Pancreas (tissue), 10 donors: ENCODE data around the gene TPGS1. TPM values are rescaled to one million over a fixed set of nuclear protein-coding genes. Genes with fewer than 3 reads are reported as not detected.

Experiments used
- ATAC-seq, 4 donors: fragments of 200-7000 bp; cut with Tn5 transposase; one replicate each; pipeline versions ENCODE4 v1.8.0 to v1.9.1; 2020; ENCODE audit warnings: mild to moderate bottlenecking in 4 of 4, moderate library complexity in 4 of 4
- DNase-seq, 6 donors: peaks; one replicate each; pipeline ENCODE4 v3.0.0-alpha.2; 2020
- FAIRE-seq: peaks from 2 replicates; lab custom pipeline; 2012; peaks lifted over from hg19 to GRCh38; lab: Jason Lieb, UNC
- H3K27ac ChIP-seq, 4 donors: fragments of 200-600 bp; sonication (generic); 1 replicate in 3 of 4; 2 replicates in 1 of 4; pipeline versions ENCODE4 v1.5.0 to v1.8.0; 2020
- H3K27me3 ChIP-seq, 4 donors: fragments of 200-600 bp; one replicate each; pipeline ENCODE4 v1.8.0; 2021
- H3K36me3 ChIP-seq, 3 donors: fragments of 200-600 bp; sonication (generic) in 1 of 3; one replicate each; pipeline versions ENCODE4 v1.5.0 to v1.8.0; 2020 to 2021
- H3K4me1 ChIP-seq, 3 donors: fragments of 200-600 bp; one replicate each; pipeline ENCODE4 v1.8.0; 2021
- H3K4me3 ChIP-seq, 4 donors: fragments of 200-600 bp; sonication (generic) in 2 of 4; one replicate each; pipeline versions ENCODE4 v1.5.0 to v1.8.0; 2020 to 2021
- H3K9me3 ChIP-seq, 4 donors: fragments of 200-600 bp; one replicate each; pipeline ENCODE4 v1.8.0; 2021
- WGBS, 2 donors: extraction: QIAGEN DNeasy Blood & Tissue Kit; methylation state at CpG; one replicate each; pipeline ENCODE4 v1.1.7; 2013; 5-methylcytosine and 5-hydroxymethylcytosine counted together
- intact Hi-C, 3 donors: fragments of 100-400 bp; cut with DNase I; formaldehyde crosslinking; loops; one replicate each; pipeline versions ENCODE4 v1.11.1 to v1.14.2; 2022
- polyA plus RNA-seq, 2 donors: library from polyadenylated mRNA; stranded (reverse); fragments of 200-250 nt; gene quantifications; one replicate each; pipeline ENCODE4 v1.2.3, GENCODE V29; 2013
- total RNA-seq, 6 donors: library from RNA; stranded (reverse); fragmentation: NEBNext Ultra II Directional in 4 of 6; extraction: Animal tissue kit (Norgen Biotek cat#: 25700) in 4 of 6; gene quantifications; one replicate each; pipeline versions ENCODE4 v1.2.1 to v1.2.4, GENCODE V29; 2021 to 2023
- TF ChIP-seq, protein P1 (sequence below), 4 donors: fragments of 200-600 bp; sonication (generic) in 3 of 4; IDR thresholded peaks; one replicate each; pipeline versions ENCODE4 v1.5.0 to v1.8.0; 2021; ENCODE audit warnings: antibody characterized with exemption in 4 of 4
- donor health status: healthy with polysubstance abuse.
- donor health status: DM: no; HTN: no; CAD: no; lungs with moderate emphysema.
- donor health status: DM: no; HTN: no; CAD: no.
- donor health status: control.
- donor health status: control.
- donor health status: Bipolar disorder and iron deficiency.
- donor health status: DM: yes; HTN: yes; CAD: no.
- donor health status: DM: no; HTN: no; CAD: no.
- donor health status: DM: no; HTN: no; CAD: no.
- donor health status: DM: yes; HTN: yes; CAD: no.

The TPGS1 gene
- total and polyA plus RNA-seq, 8 donors: 8.8 to 29.7 (median 11.2) TPM

DNA sequence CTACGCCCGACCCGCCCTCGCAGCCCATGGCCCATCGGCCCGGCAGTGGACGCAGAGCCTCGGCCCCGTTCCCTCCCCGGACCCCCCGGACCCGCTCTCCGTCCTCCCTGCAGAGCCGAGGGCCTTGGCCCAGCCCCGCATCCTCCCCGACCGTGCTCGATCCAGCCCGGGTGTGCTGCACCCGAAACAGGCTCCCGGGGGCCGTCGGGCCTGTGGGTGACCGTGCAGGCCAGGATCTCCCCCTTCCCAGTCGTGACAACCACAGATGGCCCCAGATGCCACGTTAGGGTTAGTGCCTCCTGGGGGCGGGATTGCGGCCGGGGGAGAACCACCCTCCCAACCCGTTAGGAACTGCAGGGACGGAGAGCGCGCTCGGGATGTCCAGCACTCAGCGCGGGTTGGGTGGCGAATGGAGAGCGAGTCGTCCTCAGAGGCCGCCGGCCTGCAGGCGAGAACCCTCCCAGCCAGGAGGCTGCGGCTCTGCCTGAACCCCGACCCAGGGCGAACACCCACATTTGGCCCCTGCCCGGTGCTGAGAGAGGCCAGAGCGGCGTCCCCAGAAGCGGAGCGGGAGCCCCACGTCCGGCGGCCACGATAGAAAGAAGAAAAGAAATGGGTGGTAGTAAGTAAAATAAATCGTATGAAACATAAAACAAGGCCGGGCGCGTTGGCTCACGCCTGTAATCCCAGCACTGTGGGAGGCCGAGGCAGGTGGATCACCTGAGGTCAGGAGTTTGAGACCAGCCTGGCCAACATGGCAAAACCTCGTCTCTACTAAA, 17.7 kb upstream of the TPGS1 start:
- Histone ChIP-seq H3K36me3 (no peaks in the 10 kb centered on the region), H3K4me3 (peak overlapping the region; percentile 81 to 95 (median 88)), H3K4me1 (peaks cover 0 to 4% (median 0%) of the 10 kb centered on the region in 3 donors), H3K27ac (peak overlapping the region in 3 of 4 donors; percentile 60 to 89 (median 88)), H3K9me3 (no peaks in the 10 kb centered on the region), H3K27me3 (no peaks in the 10 kb centered on the region)
- intact Hi-C loops: no loop called here
- ATAC-seq: peak; percentile 36 to 52 (median 46)
- WGBS, 2 donors: 15 to 17% methylated on average over 51 to 61 of the region's 61 CpGs
- DNase-seq: peak in 3 of 6 donors; percentile 44 to 90 (median 60)
- TF ChIP-seq, protein P1, sequence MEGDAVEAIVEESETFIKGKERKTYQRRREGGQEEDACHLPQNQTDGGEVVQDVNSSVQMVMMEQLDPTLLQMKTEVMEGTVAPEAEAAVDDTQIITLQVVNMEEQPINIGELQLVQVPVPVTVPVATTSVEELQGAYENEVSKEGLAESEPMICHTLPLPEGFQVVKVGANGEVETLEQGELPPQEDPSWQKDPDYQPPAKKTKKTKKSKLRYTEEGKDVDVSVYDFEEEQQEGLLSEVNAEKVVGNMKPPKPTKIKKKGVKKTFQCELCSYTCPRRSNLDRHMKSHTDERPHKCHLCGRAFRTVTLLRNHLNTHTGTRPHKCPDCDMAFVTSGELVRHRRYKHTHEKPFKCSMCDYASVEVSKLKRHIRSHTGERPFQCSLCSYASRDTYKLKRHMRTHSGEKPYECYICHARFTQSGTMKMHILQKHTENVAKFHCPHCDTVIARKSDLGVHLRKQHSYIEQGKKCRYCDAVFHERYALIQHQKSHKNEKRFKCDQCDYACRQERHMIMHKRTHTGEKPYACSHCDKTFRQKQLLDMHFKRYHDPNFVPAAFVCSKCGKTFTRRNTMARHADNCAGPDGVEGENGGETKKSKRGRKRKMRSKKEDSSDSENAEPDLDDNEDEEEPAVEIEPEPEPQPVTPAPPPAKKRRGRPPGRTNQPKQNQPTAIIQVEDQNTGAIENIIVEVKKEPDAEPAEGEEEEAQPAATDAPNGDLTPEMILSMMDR (IDR thresholded peaks at IDR 0.05): no peak
- no peak for FAIRE-seq

DNA sequence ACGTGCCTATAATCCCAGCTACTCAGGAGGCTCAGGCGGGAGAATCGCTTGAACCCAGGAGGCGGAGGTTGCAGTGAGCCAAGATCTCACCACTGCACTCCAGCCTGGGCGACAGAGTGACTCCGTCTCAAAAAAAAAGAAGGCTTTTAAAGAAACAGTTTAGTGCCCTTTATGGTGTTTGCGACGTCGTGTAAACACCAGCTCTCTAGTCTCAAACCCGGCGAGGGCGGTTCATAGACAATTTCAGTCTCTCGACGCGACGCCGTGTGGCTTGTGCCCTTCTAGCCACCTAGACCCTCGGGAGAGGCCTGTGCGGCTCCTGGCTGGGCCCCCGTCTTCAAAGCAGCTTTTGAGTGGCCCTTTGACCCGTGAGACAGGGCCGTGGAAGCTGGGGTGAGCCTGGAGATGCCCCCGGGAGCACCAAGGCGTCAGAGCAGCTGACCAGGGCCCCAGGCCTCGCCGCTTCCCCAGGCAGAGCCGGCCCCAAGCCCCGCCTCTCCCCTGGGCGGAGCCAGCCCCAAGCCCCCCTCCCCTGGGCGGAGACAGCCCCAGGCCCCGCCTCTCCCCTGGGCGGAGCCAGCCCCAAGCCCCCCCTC, 16.1 kb upstream of the TPGS1 start:
- peaks cover 0 to 4% (median 0%) of the 10 kb centered on the region in 3 donors for H3K4me1 ChIP-seq
- TF ChIP-seq, protein P1 (IDR thresholded peaks at IDR 0.05): no peak
- FAIRE-seq (no peak), ATAC-seq (no peak), DNase-seq (peak in 2 of 6 donors; percentile 47 to 63)
- no peaks in the 10 kb centered on the region for H3K36me3 ChIP-seq
- no peak overlapping the region for H3K4me3 ChIP-seq
- no peaks in the 10 kb centered on the region for H3K9me3 ChIP-seq
- H3K27me3 ChIP-seq: no peaks in the 10 kb centered on the region
- no peak overlapping the region for H3K27ac ChIP-seq
- WGBS, 2 donors: 81 to 90% methylated on average over 29 to 32 of the region's 32 CpGs
- intact Hi-C loops: no loop called here

DNA sequence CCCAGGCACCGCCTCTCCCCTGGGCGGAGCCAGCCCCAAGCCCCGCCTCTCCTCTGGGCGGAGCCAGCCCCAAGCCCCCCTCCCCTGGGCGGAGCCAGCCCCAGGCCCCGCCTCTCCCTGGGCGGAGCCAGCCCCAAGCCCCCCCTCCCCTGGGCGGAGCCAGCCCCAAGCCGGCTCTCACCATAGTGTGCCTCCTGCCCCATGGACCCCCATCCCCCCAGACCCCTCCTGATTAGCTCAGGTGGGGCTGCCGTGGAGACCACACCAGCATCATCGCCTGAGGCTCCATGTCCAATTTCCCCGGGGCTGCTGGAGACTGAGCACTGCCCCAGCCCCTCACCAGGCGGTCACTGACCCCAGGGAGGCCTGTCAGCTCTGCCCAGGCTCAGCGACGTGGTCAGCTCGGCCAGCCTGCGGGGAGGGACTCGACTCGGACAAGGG, 15.2 kb upstream of the TPGS1 start:
- no peak overlapping the region for H3K4me3 ChIP-seq
- TF ChIP-seq, protein P1 (IDR thresholded peaks at IDR 0.05): no peak
- intact Hi-C loops: no loop called here
- DNase-seq (peak in 2 of 6 donors; percentile 54 to 76), ATAC-seq (no peak), FAIRE-seq (no peak)
- H3K27me3 ChIP-seq: no peaks in the 10 kb centered on the region
- H3K36me3 ChIP-seq: no peaks in the 10 kb centered on the region
- peaks cover 0 to 4% (median 0%) of the 10 kb centered on the region in 3 donors for H3K4me1 ChIP-seq
- WGBS, 2 donors: 68 to 76% methylated on average over 14 to 19 of the region's 19 CpGs
- H3K9me3 ChIP-seq: no peaks in the 10 kb centered on the region
- no peak overlapping the region for H3K27ac ChIP-seq

DNA sequence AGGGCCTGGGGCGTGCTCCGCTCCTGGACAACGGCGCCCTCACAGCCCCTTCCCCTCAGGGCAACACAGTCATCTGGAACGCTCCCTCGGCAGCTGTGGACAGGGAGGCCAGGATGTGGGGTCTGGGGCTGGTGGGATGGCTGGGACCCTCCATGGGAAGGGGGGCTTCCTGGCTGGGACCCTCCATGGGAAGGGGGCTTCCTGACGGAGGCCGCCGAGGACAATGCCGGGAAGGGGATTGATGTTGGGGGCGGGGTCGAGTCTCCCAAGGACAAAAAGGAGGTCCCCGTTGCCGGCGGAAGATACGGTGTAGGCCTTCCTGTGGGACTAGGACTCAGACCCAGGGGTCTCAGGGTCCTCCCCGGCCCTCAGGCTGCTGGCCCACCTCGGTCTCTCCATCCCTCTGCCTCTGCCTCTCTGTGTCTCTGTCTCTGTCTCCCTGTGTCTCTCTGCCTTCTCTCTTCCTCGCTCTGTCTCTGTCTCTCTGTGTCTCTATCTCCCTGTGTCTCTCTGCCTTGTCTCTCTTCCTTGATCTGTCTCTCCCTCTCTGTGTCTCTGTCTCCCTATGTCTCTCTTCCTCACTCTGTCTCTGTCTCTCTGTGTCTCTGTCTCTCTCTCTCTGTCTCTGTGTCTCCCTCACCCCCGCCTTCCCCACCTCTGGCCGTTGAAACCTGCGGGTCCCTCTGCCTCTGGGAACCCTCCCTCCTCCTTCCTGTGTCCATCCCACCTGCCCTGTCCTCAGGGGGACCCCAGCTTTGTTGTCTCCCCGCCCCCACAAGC, 13.7 kb upstream of the TPGS1 start:
- DNase-seq: peak in 2 of 6 donors; percentile 45 to 61
- Histone ChIP-seq H3K27ac (no peak overlapping the region), H3K4me3 (no peak overlapping the region), H3K9me3 (no peaks in the 10 kb centered on the region), H3K36me3 (no peaks in the 10 kb centered on the region), H3K27me3 (peaks cover 0 to 10% (median 6%) of the 10 kb centered on the region in 4 donors), H3K4me1 (peaks cover 0 to 11% (median 5%) of the 10 kb centered on the region in 3 donors)
- FAIRE-seq: no peak
- intact Hi-C loops: no loop called here
- 51 to 53% methylated on average over 21 to 23 of the region's 23 CpGs for WGBS, 2 donors
- TF ChIP-seq, protein P1 (IDR thresholded peaks at IDR 0.05): no peak
- ATAC-seq: no peak
